BE2C (cell line): ENCODE measurements around the gene PPP1R1C.

Experiments
- DNase-seq: peaks from one replicate; pipeline ENCODE4 v3.0.0-alpha.2; 2020
- H3K27me3 ChIP-seq: fragments of 250-450 bp; sonication (Bioruptor Pico); 2 replicates; pipeline ENCODE4 v1.5.1; 2020; ENCODE audit warnings: mild to moderate bottlenecking
- H3K36me3 ChIP-seq: fragments of 250-450 bp; sonication (Bioruptor Pico); 2 replicates; pipeline ENCODE4 v1.5.1; 2020; ENCODE audit warnings: mild to moderate bottlenecking
- H3K4me1 ChIP-seq: fragments of 250-450 bp; sonication (Bioruptor Pico); 2 replicates; pipeline ENCODE4 v1.5.1; 2020
- H3K4me3 ChIP-seq: 2 replicates; pipeline ENCODE4 v1.5.1; 2011; ENCODE audit warnings: low read depth, low read length
- H3K9me3 ChIP-seq: fragments of 250-450 bp; sonication (Bioruptor Pico); 2 replicates; pipeline ENCODE4 v1.5.1; 2020
- TF ChIP-seq, protein P1 (sequence below): IDR thresholded peaks from 2 replicates; pipeline ENCODE4 v1.5.1; 2012; ENCODE audit warnings: mild to moderate bottlenecking, low read depth, low read length

The PPP1R1C gene

DNA sequence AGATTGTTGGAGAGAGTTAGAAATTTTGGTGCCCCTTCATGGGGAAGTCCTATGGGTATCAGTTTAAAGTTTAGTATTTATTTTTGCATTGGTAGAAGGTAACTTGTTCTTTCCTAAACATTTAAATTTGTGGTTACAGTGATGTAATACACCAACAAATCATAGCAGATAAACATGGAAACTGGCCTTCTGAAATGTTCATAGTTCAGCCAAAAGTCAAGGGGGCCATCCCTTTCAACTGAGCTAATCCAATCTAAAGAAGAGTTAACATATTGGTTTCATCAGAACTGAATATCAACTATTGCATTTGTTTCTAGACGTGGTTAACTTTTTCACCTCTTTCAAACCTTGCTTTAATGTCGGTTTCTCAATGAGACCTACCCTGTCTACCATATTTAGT lies 46.3 kb downstream of the PPP1R1C start:
- Histone ChIP-seq H3K9me3 (no peaks in the 10 kb centered on the region), H3K4me3 (no peak overlapping the region), H3K27me3 (no peaks in the 10 kb centered on the region), H3K36me3 (no peaks in the 10 kb centered on the region), H3K4me1 (no peaks in the 10 kb centered on the region)
- TF ChIP-seq, protein P1, sequence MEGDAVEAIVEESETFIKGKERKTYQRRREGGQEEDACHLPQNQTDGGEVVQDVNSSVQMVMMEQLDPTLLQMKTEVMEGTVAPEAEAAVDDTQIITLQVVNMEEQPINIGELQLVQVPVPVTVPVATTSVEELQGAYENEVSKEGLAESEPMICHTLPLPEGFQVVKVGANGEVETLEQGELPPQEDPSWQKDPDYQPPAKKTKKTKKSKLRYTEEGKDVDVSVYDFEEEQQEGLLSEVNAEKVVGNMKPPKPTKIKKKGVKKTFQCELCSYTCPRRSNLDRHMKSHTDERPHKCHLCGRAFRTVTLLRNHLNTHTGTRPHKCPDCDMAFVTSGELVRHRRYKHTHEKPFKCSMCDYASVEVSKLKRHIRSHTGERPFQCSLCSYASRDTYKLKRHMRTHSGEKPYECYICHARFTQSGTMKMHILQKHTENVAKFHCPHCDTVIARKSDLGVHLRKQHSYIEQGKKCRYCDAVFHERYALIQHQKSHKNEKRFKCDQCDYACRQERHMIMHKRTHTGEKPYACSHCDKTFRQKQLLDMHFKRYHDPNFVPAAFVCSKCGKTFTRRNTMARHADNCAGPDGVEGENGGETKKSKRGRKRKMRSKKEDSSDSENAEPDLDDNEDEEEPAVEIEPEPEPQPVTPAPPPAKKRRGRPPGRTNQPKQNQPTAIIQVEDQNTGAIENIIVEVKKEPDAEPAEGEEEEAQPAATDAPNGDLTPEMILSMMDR: no peak
- DNase-seq: no peak

DNA sequence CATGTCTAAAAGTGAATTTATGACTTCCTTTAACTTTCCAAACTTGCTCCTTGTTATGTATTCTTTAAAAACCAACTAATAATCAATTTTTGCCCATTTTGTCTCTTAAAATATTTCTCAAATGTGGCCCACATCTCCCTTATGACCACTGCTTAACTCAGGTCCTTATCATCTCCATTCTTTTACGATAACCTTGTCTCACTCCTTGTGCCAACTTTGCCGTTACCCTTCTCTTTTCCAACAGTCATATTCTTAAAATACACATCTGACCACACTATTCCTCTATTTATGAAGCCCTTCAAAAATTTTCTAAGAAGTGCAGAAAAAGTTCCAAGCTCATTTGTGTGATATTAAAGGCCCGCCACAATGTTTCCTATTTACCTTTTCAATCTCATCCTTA lies 47.8 kb downstream of the PPP1R1C start:
- DNase-seq: no peak
- TF ChIP-seq, protein P1: no peak
- Histone ChIP-seq H3K36me3 (no peaks in the 10 kb centered on the region), H3K4me1 (no peaks in the 10 kb centered on the region), H3K4me3 (no peak overlapping the region), H3K27me3 (no peaks in the 10 kb centered on the region), H3K9me3 (no peaks in the 10 kb centered on the region)

DNA sequence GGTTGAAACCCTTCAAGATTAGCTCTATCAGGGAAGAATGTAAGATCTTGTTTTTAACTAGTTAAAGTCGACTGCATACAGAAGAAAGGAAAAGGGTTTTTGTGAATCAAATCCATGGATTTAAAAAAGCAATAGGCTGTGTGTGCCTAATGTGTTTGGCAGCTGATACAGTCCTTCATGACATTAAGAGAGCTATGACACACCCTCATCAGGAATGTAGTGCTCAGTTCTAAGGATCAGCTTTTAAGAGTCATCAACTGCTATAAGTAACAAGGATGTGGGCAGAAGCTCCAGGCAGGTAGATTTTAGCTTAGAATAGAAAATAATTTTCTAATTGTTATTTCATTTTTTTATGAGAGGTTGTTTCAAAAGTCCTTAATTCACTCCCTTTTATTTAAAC lies 52.9 kb downstream of the PPP1R1C start:
- H3K27me3 ChIP-seq: no peaks in the 10 kb centered on the region
- no peak overlapping the region for H3K4me3 ChIP-seq
- H3K36me3 ChIP-seq: no peaks in the 10 kb centered on the region
- no peak for DNase-seq
- H3K4me1 ChIP-seq: no peaks in the 10 kb centered on the region
- H3K9me3 ChIP-seq: no peaks in the 10 kb centered on the region
- TF ChIP-seq, protein P1: no peak

DNA sequence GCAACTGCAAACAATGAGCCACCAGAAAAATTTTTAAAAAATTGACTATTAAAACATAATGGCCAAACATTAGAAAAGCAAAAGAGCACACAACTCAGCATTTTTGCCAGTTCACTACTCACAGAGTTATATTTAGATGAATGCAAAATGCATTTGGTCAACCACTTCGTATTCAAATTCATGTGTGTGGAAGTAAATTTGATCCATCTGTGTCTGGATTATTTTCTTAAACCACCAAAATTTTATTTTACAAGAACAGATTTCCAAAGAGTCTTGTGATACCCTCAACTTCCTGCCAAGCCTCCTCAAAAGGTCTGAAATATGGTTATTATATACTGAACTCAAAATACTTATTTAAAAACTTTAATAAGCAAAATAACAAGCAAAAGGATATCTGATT lies 57.4 kb downstream of the PPP1R1C start:
- H3K9me3 ChIP-seq: no peaks in the 10 kb centered on the region
- H3K27me3 ChIP-seq: no peaks in the 10 kb centered on the region
- H3K4me1 ChIP-seq: no peaks in the 10 kb centered on the region
- DNase-seq: no peak
- TF ChIP-seq, protein P1: no peak
- no peak overlapping the region for H3K4me3 ChIP-seq
- H3K36me3 ChIP-seq: no peaks in the 10 kb centered on the region

DNA sequence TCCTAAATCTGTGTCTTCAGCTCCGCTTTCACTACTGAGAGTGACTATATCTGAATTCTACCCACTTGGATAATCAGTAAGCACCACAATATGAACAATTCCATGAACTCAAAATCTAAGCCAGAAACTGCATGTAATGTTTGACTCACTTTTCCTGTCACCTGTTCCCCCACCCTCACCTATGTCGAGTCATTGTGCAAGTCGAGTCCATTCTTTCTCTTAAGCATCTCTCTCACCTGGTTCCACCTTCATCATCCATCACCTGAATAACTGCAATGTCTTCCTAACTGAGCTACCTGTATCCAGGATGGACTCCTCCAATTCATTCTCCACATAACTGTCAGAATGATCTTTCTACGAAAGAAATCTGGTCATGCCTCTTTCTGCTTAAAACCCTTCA lies 58.2 kb downstream of the PPP1R1C start:
- Histone ChIP-seq H3K27me3 (no peaks in the 10 kb centered on the region), H3K4me3 (no peak overlapping the region), H3K9me3 (no peaks in the 10 kb centered on the region), H3K36me3 (no peaks in the 10 kb centered on the region), H3K4me1 (no peaks in the 10 kb centered on the region)
- DNase-seq: no peak
- TF ChIP-seq, protein P1: no peak

DNA sequence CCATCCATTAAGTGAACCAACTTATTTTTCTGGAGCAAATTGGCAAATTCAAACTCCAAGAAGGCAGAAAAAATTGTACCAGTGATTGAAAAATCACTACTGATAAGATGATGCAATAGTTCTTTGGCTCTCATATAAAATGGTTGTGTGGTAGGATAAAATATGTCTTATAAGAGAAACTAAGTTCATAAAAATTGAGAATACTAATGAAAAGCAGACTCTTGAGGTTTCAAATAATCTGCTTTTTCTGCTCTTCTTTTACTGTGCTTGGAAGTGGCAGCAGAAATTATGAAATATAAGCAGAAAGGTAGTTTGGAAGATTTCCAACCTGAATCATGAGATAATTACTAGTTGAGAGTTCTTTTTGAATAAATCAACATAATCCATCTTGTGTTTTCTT lies 61.9 kb downstream of the PPP1R1C start:
- Histone ChIP-seq H3K9me3 (no peaks in the 10 kb centered on the region), H3K4me1 (no peaks in the 10 kb centered on the region), H3K4me3 (no peak overlapping the region), H3K27me3 (no peaks in the 10 kb centered on the region), H3K36me3 (no peaks in the 10 kb centered on the region)
- DNase-seq: no peak
- TF ChIP-seq, protein P1: no peak
